ENCODE data around the gene KRT1. TPM values are rescaled to one million over a fixed set of nuclear protein-coding genes. Genes with fewer than 3 reads are reported as not detected.

KRT1 gene
- total and polyA plus RNA-seq, 2 donors (not counting 1 experiment from before 2014, with no cell fraction given), result not detected

- no peak overlapping the region for H3K4me2 ChIP-seq (replicated peaks; ENCODE audit: low read depth, low read length, poor library complexity, severe bottlenecking)
- no peaks in the 10 kb centered on the region for H3K4me1 Mint-ChIP-seq
- ChIA-PET CTCF (no interaction called here), POLR2A (no interaction called here)
- no peaks in the 10 kb centered on the region for H3K9me3 Mint-ChIP-seq (ENCODE audit: insufficient read depth)
- no peaks in the 10 kb centered on the region for H3K79me2 ChIP-seq (ENCODE audit: control insufficient read depth, insufficient read depth, low read length)
- TF ChIP-seq CTCF (IDR thresholded peaks at IDR 0.05) (no peak), EZH2 (IDR thresholded peaks at IDR 0.05; ENCODE audit: borderline replicate concordance, insufficient read depth, low read depth, low read length, poor library complexity, severe bottlenecking) (no peak)
- H4K20me1 ChIP-seq (ENCODE audit: control insufficient read depth, insufficient read depth, low read length, poor library complexity, severe bottlenecking), result no peaks in the 10 kb centered on the region
- H3K4me3 ChIP-seq (ENCODE audit: control extremely low read depth in 1 of 5, extremely low read depth in 1 of 5, insufficient read depth in 1 of 5, low read depth in 2 of 5, low read length in 4 of 5), result no peak overlapping the region
- intact Hi-C loops (cut with micrococcal nuclease), result no loop called here
- no peak overlapping the region for H3K9ac ChIP-seq (ENCODE audit: low read length)
- 63% methylated on average over 7 of the region's 7 CpGs for WGBS (ENCODE audit: insufficient coverage)
- DNase-seq (no peak), ATAC-seq (ENCODE audit: low read depth) (no peak)
- no peaks in the 10 kb centered on the region for H3K4me1 ChIP-seq (ENCODE audit: control insufficient read depth in 2 of 2, insufficient read depth in 2 of 2, low read length in 2 of 2)
- no peak overlapping the region for H2AFZ ChIP-seq (ENCODE audit: insufficient read depth, low read depth, low read length, poor library complexity, severe bottlenecking)
- H3K27ac ChIP-seq (ENCODE audit: low read length in 2 of 2), result no peak overlapping the region
- H3K27me3 Mint-ChIP-seq, result peaks cover 34% of the 10 kb centered on the region
- H3K9me3 ChIP-seq (ENCODE audit: control extremely low read depth in 1 of 3, control insufficient read depth in 2 of 3, insufficient read depth in 1 of 3, low read length in 2 of 3), result no peaks in the 10 kb centered on the region
- H3K36me3 ChIP-seq (replicated peaks in 1 of 2; ENCODE audit: control extremely low read depth in 1 of 2, control insufficient read depth in 1 of 2, extremely low read depth in 1 of 2, insufficient read depth in 2 of 2, low read length in 1 of 2), result no peaks in the 10 kb centered on the region
- H3K27ac Mint-ChIP-seq, result no peak overlapping the region
- H3K27me3 ChIP-seq (replicated peaks in 1 of 4; ENCODE audit: control extremely low read depth in 1 of 4, control insufficient read depth in 3 of 4, insufficient read depth in 4 of 4, low read length in 3 of 4), result peaks cover 0 to 8% (median 0%) of the 10 kb centered on the region in 4 experiments
- no peak overlapping the region for H3K4me3 Mint-ChIP-seq
Observed at GRCh38 chr12:52659395-52659794, 20.8 kb downstream of the KRT1 start.

GRCh38 chr12:52658196-52658595, 22.0 kb downstream of the KRT1 start:
- Histone ChIP-seq H3K4me3 (ENCODE audit: control extremely low read depth in 1 of 5, extremely low read depth in 1 of 5, insufficient read depth in 1 of 5, low read depth in 2 of 5, low read length in 4 of 5) (no peak overlapping the region), H3K9me3 (ENCODE audit: control extremely low read depth in 1 of 3, control insufficient read depth in 2 of 3, insufficient read depth in 1 of 3, low read length in 2 of 3) (no peaks in the 10 kb centered on the region), H3K27me3 (replicated peaks in 1 of 4; ENCODE audit: control extremely low read depth in 1 of 4, control insufficient read depth in 3 of 4, insufficient read depth in 4 of 4, low read length in 3 of 4) (peaks cover 0 to 8% (median 0%) of the 10 kb centered on the region in 4 experiments), H3K79me2 (ENCODE audit: control insufficient read depth, insufficient read depth, low read length) (no peaks in the 10 kb centered on the region), H3K4me2 (replicated peaks; ENCODE audit: low read depth, low read length, poor library complexity, severe bottlenecking) (no peak overlapping the region), H3K9ac (ENCODE audit: low read length) (no peak overlapping the region), H4K20me1 (ENCODE audit: control insufficient read depth, insufficient read depth, low read length, poor library complexity, severe bottlenecking) (no peaks in the 10 kb centered on the region), H2AFZ (ENCODE audit: insufficient read depth, low read depth, low read length, poor library complexity, severe bottlenecking) (no peak overlapping the region), H3K4me1 (ENCODE audit: control insufficient read depth in 2 of 2, insufficient read depth in 2 of 2, low read length in 2 of 2) (no peaks in the 10 kb centered on the region), H3K27ac (ENCODE audit: low read length in 2 of 2) (no peak overlapping the region), H3K36me3 (replicated peaks in 1 of 2; ENCODE audit: control extremely low read depth in 1 of 2, control insufficient read depth in 1 of 2, extremely low read depth in 1 of 2, insufficient read depth in 2 of 2, low read length in 1 of 2) (no peaks in the 10 kb centered on the region)
- no peak for TF ChIP-seq EZH2 (IDR thresholded peaks at IDR 0.05; ENCODE audit: borderline replicate concordance, insufficient read depth, low read depth, low read length, poor library complexity, severe bottlenecking)
- no peak for TF ChIP-seq CTCF (IDR thresholded peaks at IDR 0.05)
- Mint-ChIP-seq H3K27me3 (peaks cover 30% of the 10 kb centered on the region), H3K4me1 (no peaks in the 10 kb centered on the region), H3K4me3 (no peak overlapping the region), H3K27ac (no peak overlapping the region), H3K9me3 (ENCODE audit: insufficient read depth) (no peaks in the 10 kb centered on the region)
- ChIA-PET CTCF (interaction anchor here (0.5 kb wide), 1 partner anchor 209 kb away, joined by 3 read pairs; no protein-coding TSS in a partner anchor), POLR2A (no interaction called here)
- ATAC-seq (ENCODE audit: low read depth) (no peak), DNase-seq (no peak)
- whole genome bisulfite sequencing (ENCODE audit: insufficient coverage), result 70% methylated on average over 2 of the region's 4 CpGs
- intact Hi-C loops (cut with micrococcal nuclease), result no loop called here
